ENCODE data around the gene NUDT14.

The NUDT14 gene

GRCh38 chr14:105159344-105159743 lies 21.8 kb downstream of the NUDT14 start:
- no peak for DNase-seq (ENCODE audit: low read depth, low spot score)

- no peak for DNase-seq (ENCODE audit: low read depth, low spot score)
These were observed 22.3 kb downstream of the NUDT14 start for GRCh38 chr14:105158794-105159193.

- DNase-seq (ENCODE audit: low read depth, low spot score): no peak
These were observed 23.2 kb downstream of the NUDT14 start for GRCh38 chr14:105157872-105158271.

- DNase-seq (ENCODE audit: low read depth, low spot score): no peak
These were observed 24.4 kb downstream of the NUDT14 start for GRCh38 chr14:105156414-105157375.

- no peak for DNase-seq (ENCODE audit: low read depth, low spot score)
These were observed 25.3 kb downstream of the NUDT14 start for GRCh38 chr14:105155681-105156413.

GRCh38 chr14:105155071-105155651 lies 26.0 kb downstream of the NUDT14 start:
- DNase-seq (ENCODE audit: low read depth, low spot score): no peak

- no peak for DNase-seq (ENCODE audit: low read depth, low spot score)
These were observed 26.6 kb downstream of the NUDT14 start for GRCh38 chr14:105154476-105154871.

GRCh38 chr14:105153739-105154475 lies 27.2 kb downstream of the NUDT14 start:
- no peak for DNase-seq (ENCODE audit: low read depth, low spot score)

- no peak for DNase-seq (ENCODE audit: low read depth, low spot score)
These were observed 27.8 kb downstream of the NUDT14 start for GRCh38 chr14:105153331-105153731.

GRCh38 chr14:105152794-105153241 lies 28.3 kb downstream of the NUDT14 start:
- DNase-seq (ENCODE audit: low read depth, low spot score): no peak

- no peak for DNase-seq (ENCODE audit: low read depth, low spot score)
These were observed 29.0 kb downstream of the NUDT14 start for GRCh38 chr14:105151838-105152793.

- DNase-seq (ENCODE audit: low read depth, low spot score): no peak
These were observed 29.9 kb downstream of the NUDT14 start for GRCh38 chr14:105151084-105151837.

GRCh38 chr14:105150368-105151083 lies 30.6 kb downstream of the NUDT14 start:
- DNase-seq (ENCODE audit: low read depth, low spot score): no peak

- no peak for DNase-seq (ENCODE audit: low read depth, low spot score)
These were observed 31.1 kb downstream of the NUDT14 start for GRCh38 chr14:105150026-105150367.

GRCh38 chr14:105149146-105149781 lies 31.8 kb downstream of the NUDT14 start:
- DNase-seq (ENCODE audit: low read depth, low spot score): no peak

- DNase-seq (ENCODE audit: low read depth, low spot score): no peak
These were observed 32.4 kb downstream of the NUDT14 start for GRCh38 chr14:105148604-105149145.

GRCh38 chr14:105147671-105148603 lies 33.2 kb downstream of the NUDT14 start:
- no peak for DNase-seq (ENCODE audit: low read depth, low spot score)
